Lung microvascular endothelial cell (primary cell): ENCODE results near the gene TMEM35B. TPM values are rescaled to one million over a fixed set of nuclear protein-coding genes. Genes with fewer than 3 reads are reported as not detected.
A peak's percentile ranks its signal among the peaks of the same experiment; 100 is the strongest.
"Not testable (repeated sequence)": the region's sequence is repeated elsewhere in the genome, so short reads cannot be mapped to it uniquely, and the experiment has no call there.

Experiments used
- DNase-seq, 2 donors: peaks; one replicate each; pipeline versions ENCODE4 v3.0.0 to v3.0.0-alpha.2; 2010; ENCODE audit warnings: low read depth in 2 of 2
- total RNA-seq: library from RNA; depleted of rRNA; stranded (reverse); fragments of >200 nt; gene quantifications from 2 replicates; pipeline ENCODE4 v1.2.1, GENCODE V29; 2014

TMEM35B gene
- 24.0 and 41.7 TPM in 2 replicates for total RNA-seq

- DNase-seq: peak; percentile 69
Measured at GRCh38 chr1:34984793-34985608, at the start of gene TMEM35B. Gene TMEM35B (minus strand): TSS chr1:34985347. CDS start chr1:34985305, 42 bp downstream.

GRCh38 chr1:35033346-35033745, 48.2 kb upstream of the TMEM35B start:
- DNase-seq: no peak

- no peak for DNase-seq
Measured at GRCh38 chr1:35032384-35032739, 47.2 kb upstream of the TMEM35B start.

- DNase-seq: peak in 1 of 2 donors; percentile 67
Measured at GRCh38 chr1:35030756-35031446, 45.8 kb upstream of the TMEM35B start.

- no peak for DNase-seq
Measured at GRCh38 chr1:35030338-35030737, 45.2 kb upstream of the TMEM35B start.

- DNase-seq: no peak
Measured at GRCh38 chr1:35029761-35030160, 44.6 kb upstream of the TMEM35B start.

GRCh38 chr1:35016406-35016805, 31.3 kb upstream of the TMEM35B start:
- DNase-seq: no peak

GRCh38 chr1:35014486-35014885, 29.3 kb upstream of the TMEM35B start:
- DNase-seq: no peak

- DNase-seq: no peak
Measured at GRCh38 chr1:35005711-35006110, 20.6 kb upstream of the TMEM35B start.

GRCh38 chr1:35001743-35002142, 16.6 kb upstream of the TMEM35B start:
- no peak for DNase-seq

- no peak for DNase-seq
Measured at GRCh38 chr1:34994878-34995277, 9.7 kb upstream of the TMEM35B start.

- DNase-seq: no peak
Measured at GRCh38 chr1:34988581-34988980, 3.4 kb upstream of the TMEM35B start.

- DNase-seq: no peak
Measured at GRCh38 chr1:34988147-34988546, 3.0 kb upstream of the TMEM35B start.

- no peak for DNase-seq
Measured at GRCh38 chr1:34987018-34987417, 1.9 kb upstream of the TMEM35B start.

- DNase-seq: not testable (repeated sequence)
Measured at GRCh38 chr1:34985609-34985904, 410 bp upstream of the TMEM35B start.

- peak in 1 of 2 donors; percentile 51 for DNase-seq
Measured at GRCh38 chr1:34984435-34984792, 733 bp downstream of the TMEM35B start.

GRCh38 chr1:34983700-34984355, 1.3 kb downstream of the TMEM35B start:
- peak; percentile 11 to 43 for DNase-seq

GRCh38 chr1:34982820-34983376, 2.2 kb downstream of the TMEM35B start:
- peak in 1 of 2 donors; percentile 29 for DNase-seq

GRCh38 chr1:34980715-34981114, 4.4 kb downstream of the TMEM35B start:
- no peak for DNase-seq

GRCh38 chr1:34978921-34979320, 6.2 kb downstream of the TMEM35B start:
- no peak for DNase-seq

GRCh38 chr1:34977858-34978257, 7.3 kb downstream of the TMEM35B start:
- DNase-seq: no peak

- DNase-seq: no peak
Measured at GRCh38 chr1:34977210-34977471, 8.0 kb downstream of the TMEM35B start.
